Body of pancreas (tissue), 4 donors: ENCODE data around the gene SMG1. TPM values are rescaled to one million over a fixed set of nuclear protein-coding genes. Genes with fewer than 3 reads are reported as not detected.

Experiments
- ATAC-seq: fragments of 150-250 bp; one replicate; pipeline ENCODE4 v1.9.1; 2016
- DNase-seq, 4 donors: peaks; one replicate each; pipeline ENCODE4 v3.0.0-alpha.2; 2019
- H3K27ac ChIP-seq, 4 donors: fragments of 200-600 bp; sonication (generic); 1 replicate in 3 of 4; 2 replicates in 1 of 4; pipeline versions ENCODE4 v1.5.1 to v1.6.1; 2016 to 2019; ENCODE audit warnings: mild to moderate bottlenecking in 1 of 4, mixed read lengths in 1 of 4, moderate library complexity in 1 of 4
- H3K27me3 ChIP-seq, 2 donors: fragments of 200-600 bp; sonication (generic); one replicate each; pipeline ENCODE4 v1.6.0; 2016; ENCODE audit warnings: mild to moderate bottlenecking in 1 of 2
- H3K36me3 ChIP-seq, 2 donors: fragments of 200-600 bp; sonication (generic); replicated peaks in 1 of 2; 2 replicates each; pipeline ENCODE4 v1.5.1; 2016; ENCODE audit warnings: low read depth in 2 of 2; ENCODE audit not compliant: insufficient read depth in 1 of 2
- H3K4me1 ChIP-seq: fragments of 200-600 bp; sonication (generic); one replicate; pipeline ENCODE4 v1.6.0; 2016
- H3K4me3 ChIP-seq, 2 donors: fragments of 200-600 bp; sonication (generic); 1 replicate in 1 of 2; 2 replicates in 1 of 2; pipeline ENCODE4 v1.5.1; 2016 to 2019
- H3K9me3 ChIP-seq, 3 donors: fragments of 200-600 bp; sonication (generic); 1 replicate in 2 of 3; 2 replicates in 1 of 3; pipeline ENCODE4 v1.5.1; 2016
- CTCF ChIP-seq, 7 experiments: fragments of 450-650 bp in 4 of 7; fragments of 200-600 bp in 3 of 7; sonication (generic) in 3 of 7; IDR thresholded peaks; one replicate each; pipeline ENCODE4 v1.5.1; 2016 to 2019; ENCODE audit warnings: antibody characterized with exemption in 7 of 7
- POLR2A ChIP-seq, 3 donors: fragments of 450-650 bp; IDR thresholded peaks; one replicate each; pipeline ENCODE4 v1.6.1; 2016; ENCODE audit warnings: antibody characterized with exemption in 3 of 3, mild to moderate bottlenecking in 2 of 3
- WGBS, 2 donors: methylation state at CpG; one replicate each; pipeline ENCODE4 v1.1.5; 2017; 5-methylcytosine and 5-hydroxymethylcytosine counted together
- intact Hi-C: fragments of 100-400 bp; cut with DNase I; formaldehyde crosslinking; loops from one replicate; pipeline ENCODE4 v1.15.1; 2023
- total RNA-seq, 2 donors: library from RNA; depleted of rRNA; stranded (reverse); fragments of >200 nt; gene quantifications; one replicate each; pipeline ENCODE4 v1.1.0, GENCODE V29; 2016

The SMG1 gene
- total RNA-seq, 2 donors from 2014 or later = 50.3 to 59.3 TPM

- 67 to 79% methylated on average over 5 of the region's 5 CpGs for WGBS, 2 donors
- H3K4me1 ChIP-seq = peaks cover 29% of the 10 kb centered on the region
Measured at GRCh38 chr16:18803569-18804462, 122.4 kb downstream of the SMG1 start.

GRCh38 chr16:18802767-18803343 is 123.4 kb downstream of the SMG1 start:
- Histone ChIP-seq H3K9me3 (no peaks in the 10 kb centered on the region), H3K27me3 (no peaks in the 10 kb centered on the region), H3K36me3 (peaks cover 0 to 3% of the 10 kb centered on the region in 2 donors), H3K27ac (no peak overlapping the region), H3K4me1 (peaks cover 39% of the 10 kb centered on the region), H3K4me3 (no peak overlapping the region)
- TF ChIP-seq CTCF (IDR thresholded peaks at IDR 0.05) (no peak), POLR2A (IDR thresholded peaks at IDR 0.05) (no peak)
- ATAC-seq = no peak
- 87 to 89% methylated on average over 16 of the region's 16 CpGs for WGBS, 2 donors
- DNase-seq = no peak
- intact Hi-C loops = no loop called here

More at GRCh38 chr16:18803569-18804462, 122.4 kb downstream of the SMG1 start:
- no peaks in the 10 kb centered on the region for H3K9me3 ChIP-seq
- no peak for DNase-seq
- no peak overlapping the region for H3K27ac ChIP-seq
- TF ChIP-seq POLR2A (IDR thresholded peaks at IDR 0.05) (no peak), CTCF (IDR thresholded peaks at IDR 0.05) (no peak)
- H3K4me3 ChIP-seq = no peak overlapping the region
- H3K27me3 ChIP-seq = no peaks in the 10 kb centered on the region
- intact Hi-C loops = no loop called here
- H3K36me3 ChIP-seq = peaks cover 0 to 8% of the 10 kb centered on the region in 2 donors
- no peak for ATAC-seq

GRCh38 chr16:18801145-18801972 is 124.8 kb downstream of the SMG1 start, which contains the start of gene ARL6IP1:
Gene ARL6IP1, minus strand, starts transcription at chr16:18801549. Its CDS starts 83 bp downstream, at chr16:18801466.
- Histone ChIP-seq H3K4me3 (peak within 1 kb of the TSS; percentile 88 to 100), H3K4me1 (peaks cover 52% of the 10 kb centered on the region), H3K9me3 (peaks cover 0 to 3% (median 0%) of the 10 kb centered on the region in 3 donors), H3K27me3 (no peaks in the 10 kb centered on the region), H3K27ac (peak within 1 kb of the TSS; percentile 84 to 93 (median 86)), H3K36me3 (no peaks in the 10 kb centered on the region)
- TF ChIP-seq POLR2A (IDR thresholded peaks at IDR 0.05) = peak; percentile 99 to 100 (median 100)
- TF ChIP-seq CTCF (IDR thresholded peaks at IDR 0.05) = peak; percentile 86 to 99 (median 98)
- ATAC-seq (peak; percentile 99), DNase-seq (peak; percentile 99 to 100 (median 100))
- WGBS, 2 donors = 0% methylated on average over 77 of the region's 77 CpGs; no CpG with 5 or more reads in 1 of the 2 donors
- intact Hi-C loops = no loop called here

GRCh38 chr16:18800775-18801144 is 125.4 kb downstream of the SMG1 start:
- H3K27ac ChIP-seq = peak overlapping the region; percentile 84 to 93 (median 86)
- no peaks in the 10 kb centered on the region for H3K36me3 ChIP-seq
- intact Hi-C loops = no loop called here
- TF ChIP-seq CTCF (IDR thresholded peaks at IDR 0.05) (no peak), POLR2A (IDR thresholded peaks at IDR 0.05) (no peak)
- 0% methylated on average over 8 to 15 of the region's 15 CpGs for WGBS, 2 donors
- DNase-seq = no peak
- H3K4me1 ChIP-seq = peaks cover 58% of the 10 kb centered on the region
- peaks cover 0 to 3% (median 0%) of the 10 kb centered on the region in 3 donors for H3K9me3 ChIP-seq
- no peak for ATAC-seq
- H3K4me3 ChIP-seq = peak overlapping the region; percentile 88 to 100
- no peaks in the 10 kb centered on the region for H3K27me3 ChIP-seq
